HAP-1 (cell line): ENCODE data around the gene NTRK3.

Source experiments
- DNase-seq, 2 experiments: peaks; one replicate each; pipeline ENCODE4 v3.0.0-alpha.2; 2016 to 2020; ENCODE audit warnings: low spot score in 2 of 2
- H3K27me3 ChIP-seq: fragments of 250-450 bp; sonication (Bioruptor Pico); 2 replicates; pipeline ENCODE4 v1.5.1; 2020; ENCODE audit warnings: low read depth, mild to moderate bottlenecking, moderate library complexity
- H3K36me3 ChIP-seq: fragments of 250-450 bp; sonication (Bioruptor Pico); replicated peaks from 2 replicates; pipeline ENCODE4 v1.5.1; 2020; ENCODE audit warnings: mild to moderate bottlenecking
- H3K4me1 ChIP-seq: fragments of 250-450 bp; sonication (Bioruptor Pico); 2 replicates; pipeline ENCODE4 v1.5.1; 2020; ENCODE audit warnings: mild to moderate bottlenecking
- H3K4me3 ChIP-seq: fragments of 250-450 bp; sonication (Bioruptor Pico); 2 replicates; pipeline ENCODE4 v1.5.1; 2020; ENCODE audit warnings: mild to moderate bottlenecking, moderate library complexity
- H3K9me3 ChIP-seq: fragments of 250-450 bp; sonication (Bioruptor Pico); 2 replicates; pipeline ENCODE4 v1.5.1; 2020; ENCODE audit warnings: mild to moderate bottlenecking, moderate library complexity
- in situ Hi-C: fragments of 300-500 bp; cut with MboI; formaldehyde crosslinking; loops from 3 replicates; pipeline ENCODE4 v1.14.3; 2020; ENCODE audit warnings: low sequenced_read_pairs, inconsistent platforms, mixed read lengths

The NTRK3 gene

DNA sequence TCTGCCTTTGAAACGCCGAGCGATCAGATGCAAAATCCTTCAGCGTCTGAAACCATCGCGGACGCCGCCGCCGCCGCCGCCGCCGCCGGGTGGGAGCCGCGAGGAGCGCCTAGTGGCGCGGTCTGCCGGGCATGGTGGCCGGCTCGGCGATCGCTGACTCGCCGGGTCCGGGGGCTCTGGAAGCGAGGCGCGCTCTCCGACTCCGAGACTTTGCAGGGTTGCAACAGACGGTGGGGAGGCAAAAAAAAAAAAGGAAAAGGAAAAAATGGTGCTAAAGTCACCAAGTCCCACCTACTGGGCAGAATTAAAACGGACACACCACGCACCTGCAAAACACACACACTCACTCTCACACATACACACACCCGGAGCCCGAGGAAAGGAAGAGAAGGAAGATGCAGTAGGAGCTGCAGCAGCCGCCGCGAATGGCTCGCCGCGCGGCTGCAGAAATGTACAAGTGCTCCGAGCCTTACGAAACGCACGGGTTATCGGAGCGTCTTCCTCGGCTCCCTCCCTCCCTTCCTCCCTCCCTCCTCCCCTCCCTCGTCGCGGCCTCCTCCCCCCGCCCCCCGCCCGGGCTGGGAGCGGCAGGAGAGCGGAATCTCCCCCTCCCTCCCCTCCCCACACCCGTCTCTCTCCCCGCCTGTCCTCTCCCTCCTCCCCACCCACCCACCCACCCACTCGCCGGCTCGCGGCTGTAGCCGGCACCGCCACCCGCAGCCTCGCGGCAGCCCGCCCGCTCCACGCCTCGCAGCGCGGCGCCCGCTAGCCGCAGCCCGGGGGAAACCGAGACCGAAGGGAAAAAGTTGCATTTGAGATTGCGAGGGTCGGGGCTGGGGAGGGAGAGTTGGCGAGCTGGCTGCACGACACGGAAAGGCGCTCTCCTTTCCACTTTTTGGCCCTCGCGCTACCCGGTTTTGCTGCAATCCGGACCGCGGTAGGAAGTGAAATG is at the start of gene NTRK3:
Gene NTRK3, minus strand, starts transcription at position 461 of the 952 bp plus-strand sequence. CDS start 586 bp downstream, outside the sequence.
- Histone ChIP-seq H3K36me3 (no peaks in the 10 kb centered on the region), H3K4me1 (no peaks in the 10 kb centered on the region), H3K27me3 (peaks cover 79% of the 10 kb centered on the region), H3K4me3 (peak within 1 kb of the TSS; percentile 11), H3K9me3 (0 out of 2 replicates have a peak, but pooled peaks cover 2% of the 10 kb centered on the region)
- in situ Hi-C loops, result no loop called here
- DNase-seq, result peak in 1 of 2 experiments; percentile 34

DNA sequence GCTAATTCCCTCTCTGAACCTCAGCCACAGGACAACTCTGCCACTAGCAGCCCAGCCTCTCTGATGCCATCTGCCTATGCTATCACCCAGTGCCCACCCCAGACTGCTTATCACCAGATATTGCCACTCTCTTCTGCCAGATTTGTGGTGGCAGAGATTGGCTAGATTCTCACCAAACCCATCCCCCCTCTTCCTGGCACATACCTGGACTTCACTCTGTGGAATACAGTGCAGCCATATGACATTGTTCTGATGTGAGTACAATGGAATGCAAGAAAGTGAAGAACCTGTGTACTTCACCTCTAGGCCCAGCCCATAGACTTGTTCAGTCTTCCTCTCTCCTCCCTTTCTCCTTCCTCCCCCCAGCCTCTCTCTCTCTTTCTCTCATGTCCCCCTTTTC is 46.9 kb upstream of the NTRK3 start:
- no peaks in the 10 kb centered on the region for H3K36me3 ChIP-seq
- H3K27me3 ChIP-seq, result no peaks in the 10 kb centered on the region
- H3K9me3 ChIP-seq, result no peaks in the 10 kb centered on the region
- in situ Hi-C loops, result no loop called here
- DNase-seq, result no peak
- H3K4me1 ChIP-seq, result no peaks in the 10 kb centered on the region
- no peak overlapping the region for H3K4me3 ChIP-seq

DNA sequence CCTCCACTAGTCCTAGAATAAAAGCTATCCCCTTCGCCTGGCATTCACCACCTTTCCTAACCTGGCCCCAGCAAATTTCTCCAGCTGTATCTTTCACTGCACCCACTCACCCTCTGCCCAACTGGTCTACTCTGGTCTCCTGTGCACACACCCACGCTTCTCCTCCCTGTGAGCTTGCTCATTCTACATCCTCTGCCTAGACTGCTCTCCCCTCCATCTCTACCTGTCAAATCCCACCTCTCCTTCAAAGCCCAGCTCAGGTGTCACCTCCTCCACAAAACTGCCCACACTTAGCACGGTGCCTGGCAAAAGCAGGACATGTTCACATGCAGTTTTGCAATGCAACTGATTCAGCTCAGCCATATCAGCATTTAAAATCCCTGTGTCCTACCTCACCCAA is 45.8 kb upstream of the NTRK3 start:
- Histone ChIP-seq H3K9me3 (no peaks in the 10 kb centered on the region), H3K27me3 (no peaks in the 10 kb centered on the region), H3K4me3 (no peak overlapping the region), H3K4me1 (no peaks in the 10 kb centered on the region), H3K36me3 (no peaks in the 10 kb centered on the region)
- DNase-seq, result no peak
- in situ Hi-C loops, result no loop called here

DNA sequence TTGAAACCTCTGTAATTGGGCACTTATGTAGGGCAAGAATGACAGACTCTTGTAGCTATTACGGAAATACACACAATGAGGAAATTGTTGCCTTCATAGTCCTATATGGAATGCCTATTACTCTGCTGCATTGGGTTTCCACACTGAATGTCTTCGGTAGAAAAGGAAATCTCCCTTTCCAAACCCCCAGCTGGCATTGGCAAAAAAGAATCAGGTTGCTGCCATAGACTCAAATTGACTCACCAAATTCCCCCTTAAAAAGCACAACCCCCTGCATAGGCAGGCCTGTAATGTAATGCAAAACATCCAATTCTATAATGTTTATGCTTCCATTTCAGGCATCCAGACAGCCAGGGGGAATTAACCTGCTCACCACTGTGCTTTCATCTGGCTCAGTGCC is 44.8 kb upstream of the NTRK3 start:
- no peak for DNase-seq
- H3K27me3 ChIP-seq, result no peaks in the 10 kb centered on the region
- no peak overlapping the region for H3K4me3 ChIP-seq
- no peaks in the 10 kb centered on the region for H3K9me3 ChIP-seq
- H3K36me3 ChIP-seq, result no peaks in the 10 kb centered on the region
- H3K4me1 ChIP-seq, result no peaks in the 10 kb centered on the region
- in situ Hi-C loops, result no loop called here

DNA sequence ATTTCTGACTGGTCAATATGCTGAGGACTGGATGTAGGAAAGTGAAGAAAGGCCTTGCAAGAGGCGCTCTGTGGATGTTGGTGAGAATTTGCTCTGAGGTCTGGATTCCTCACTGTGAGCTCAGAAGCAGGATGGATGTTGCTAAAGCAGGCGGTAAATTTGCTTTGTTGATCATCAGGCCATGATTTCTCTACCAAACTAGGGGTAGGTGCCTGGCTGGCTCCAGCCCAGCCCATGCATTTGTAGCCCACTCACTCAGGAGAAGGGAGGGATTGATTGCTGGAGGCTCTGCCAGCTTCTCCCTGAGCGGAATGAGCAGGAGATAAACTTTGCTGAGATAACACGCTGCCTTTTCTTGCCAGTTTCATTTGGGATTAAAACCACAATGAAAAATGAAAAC is 44.3 kb upstream of the NTRK3 start:
- H3K9me3 ChIP-seq, result no peaks in the 10 kb centered on the region
- no peak overlapping the region for H3K4me3 ChIP-seq
- H3K27me3 ChIP-seq, result no peaks in the 10 kb centered on the region
- H3K36me3 ChIP-seq, result no peaks in the 10 kb centered on the region
- in situ Hi-C loops, result no loop called here
- H3K4me1 ChIP-seq, result no peaks in the 10 kb centered on the region
- no peak for DNase-seq

DNA sequence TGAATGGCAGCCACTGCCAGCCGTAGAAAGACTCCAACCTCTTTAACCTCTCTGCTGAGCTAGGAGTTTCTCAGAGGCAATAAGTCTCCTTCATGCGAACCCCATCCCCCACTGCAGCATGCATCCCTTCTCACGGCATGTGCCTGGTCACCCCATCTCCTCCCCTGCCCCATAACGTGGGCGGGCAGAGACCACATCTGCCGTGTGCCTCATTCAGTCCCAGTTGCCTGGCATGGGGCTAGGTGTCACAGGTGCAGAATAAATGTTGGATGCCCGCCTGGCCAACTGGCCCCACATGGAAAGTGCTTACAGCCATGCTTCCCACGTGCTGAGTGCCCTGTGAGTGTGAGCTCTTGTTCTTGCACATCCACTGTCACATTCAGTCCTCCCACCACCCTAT is 43.5 kb upstream of the NTRK3 start:
- Histone ChIP-seq H3K36me3 (no peaks in the 10 kb centered on the region), H3K9me3 (no peaks in the 10 kb centered on the region), H3K4me3 (no peak overlapping the region), H3K27me3 (no peaks in the 10 kb centered on the region), H3K4me1 (no peaks in the 10 kb centered on the region)
- DNase-seq, result no peak
- in situ Hi-C loops, result no loop called here

DNA sequence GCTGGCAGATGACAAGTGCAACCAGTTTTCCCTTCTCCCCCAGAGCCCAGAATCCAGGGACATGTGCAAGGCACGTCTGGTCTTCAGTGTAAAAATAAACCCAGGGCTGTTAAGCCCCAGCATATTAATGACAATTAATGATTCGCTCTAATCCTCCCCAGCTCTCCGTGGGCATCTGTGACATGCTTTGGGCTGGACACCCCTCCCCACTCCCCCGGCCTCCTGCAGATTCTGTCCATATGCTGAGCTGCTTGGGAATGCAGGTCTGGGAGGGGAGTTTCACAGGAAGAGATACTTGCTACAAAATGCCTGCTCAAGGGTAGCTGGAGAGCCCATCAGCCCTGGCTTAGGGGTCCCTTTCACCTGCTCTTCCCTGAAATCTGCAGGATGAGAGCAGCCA is 43.0 kb upstream of the NTRK3 start:
- no peaks in the 10 kb centered on the region for H3K9me3 ChIP-seq
- in situ Hi-C loops, result no loop called here
- no peaks in the 10 kb centered on the region for H3K36me3 ChIP-seq
- DNase-seq, result no peak
- H3K4me1 ChIP-seq, result no peaks in the 10 kb centered on the region
- H3K27me3 ChIP-seq, result no peaks in the 10 kb centered on the region
- H3K4me3 ChIP-seq, result no peak overlapping the region

DNA sequence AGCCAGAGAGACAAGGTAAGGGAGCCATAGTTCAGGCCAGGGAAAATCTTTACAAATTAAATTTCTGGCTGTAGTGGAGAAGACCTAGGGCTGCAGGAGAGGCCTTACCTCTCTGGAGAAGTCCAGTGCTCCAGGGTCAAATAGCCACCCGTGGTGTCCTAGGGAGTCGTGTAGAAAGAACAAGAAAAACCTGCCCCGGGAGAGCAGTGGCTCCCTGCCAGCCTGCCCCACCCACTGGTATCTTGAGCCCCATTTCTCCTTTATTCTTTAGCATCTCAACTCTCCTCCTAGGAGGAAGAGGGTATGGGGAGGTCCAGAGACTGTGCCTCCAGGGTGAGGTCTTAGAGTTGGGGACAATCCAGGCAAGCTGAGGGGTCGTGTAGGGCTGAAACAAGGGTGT is 32.1 kb upstream of the NTRK3 start:
- Histone ChIP-seq H3K4me1 (no peaks in the 10 kb centered on the region), H3K36me3 (no peaks in the 10 kb centered on the region), H3K4me3 (no peak overlapping the region), H3K9me3 (no peaks in the 10 kb centered on the region), H3K27me3 (peaks cover 4% of the 10 kb centered on the region)
- DNase-seq, result no peak
- in situ Hi-C loops, result no loop called here

DNA sequence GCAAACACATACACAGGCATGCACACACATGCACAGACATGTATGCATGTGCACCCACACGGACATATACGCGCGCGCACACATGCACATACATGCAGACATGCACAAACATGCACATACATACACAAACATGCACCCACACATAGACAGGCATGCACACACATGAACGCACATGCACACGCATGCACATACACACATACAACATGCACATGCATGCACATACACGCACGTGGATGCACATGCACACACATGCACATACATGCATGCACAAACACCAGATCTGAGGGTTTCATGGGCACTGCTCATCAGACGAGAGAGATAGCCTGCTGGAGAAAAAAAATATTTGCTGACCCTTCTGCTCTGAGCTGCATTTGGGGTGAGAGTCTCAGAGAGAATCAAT is 31.7 kb upstream of the NTRK3 start:
- H3K36me3 ChIP-seq, result no peaks in the 10 kb centered on the region
- H3K27me3 ChIP-seq, result peaks cover 6% of the 10 kb centered on the region
- DNase-seq, result no peak
- in situ Hi-C loops, result no loop called here
- no peak overlapping the region for H3K4me3 ChIP-seq
- H3K4me1 ChIP-seq, result no peaks in the 10 kb centered on the region
- H3K9me3 ChIP-seq, result no peaks in the 10 kb centered on the region

DNA sequence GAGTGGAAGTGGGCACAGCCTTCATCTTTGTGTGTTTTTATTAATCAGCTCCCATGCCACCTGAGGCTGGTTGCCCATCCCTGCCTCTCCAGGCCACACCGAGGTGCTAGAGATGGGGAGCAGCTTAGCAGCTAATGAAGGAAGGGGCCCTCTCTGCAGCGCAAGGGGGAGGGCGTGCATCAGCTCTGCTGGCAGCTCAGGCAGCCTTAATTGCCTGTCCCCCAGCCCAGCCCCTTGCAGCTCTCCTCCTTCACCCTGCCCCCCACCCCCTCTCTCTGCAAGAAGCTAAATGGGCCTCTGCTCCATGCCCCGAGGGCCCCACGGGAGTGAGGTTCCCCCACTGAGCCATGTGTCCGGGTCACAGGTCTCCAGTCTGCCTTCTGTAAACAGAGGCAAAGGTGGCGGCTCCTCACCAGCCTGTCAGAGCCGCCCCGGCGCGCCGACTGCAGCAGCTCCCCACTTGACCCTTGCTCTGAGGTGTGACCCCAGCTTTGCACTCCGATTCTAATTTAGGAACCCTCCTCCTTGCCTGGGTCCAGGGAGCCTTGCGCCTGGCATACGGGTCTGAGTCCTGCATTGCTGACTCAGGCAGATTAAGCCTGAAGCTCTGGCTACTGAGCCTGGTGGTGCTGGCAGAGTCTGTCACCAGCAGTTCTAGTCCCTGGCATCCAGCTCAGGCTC is 27.9 kb upstream of the NTRK3 start:
- no peaks in the 10 kb centered on the region for H3K36me3 ChIP-seq
- in situ Hi-C loops, result no loop called here
- no peak for DNase-seq
- H3K4me1 ChIP-seq, result no peaks in the 10 kb centered on the region
- H3K9me3 ChIP-seq, result no peaks in the 10 kb centered on the region
- no peak overlapping the region for H3K4me3 ChIP-seq
- H3K27me3 ChIP-seq, result peaks cover 11% of the 10 kb centered on the region

DNA sequence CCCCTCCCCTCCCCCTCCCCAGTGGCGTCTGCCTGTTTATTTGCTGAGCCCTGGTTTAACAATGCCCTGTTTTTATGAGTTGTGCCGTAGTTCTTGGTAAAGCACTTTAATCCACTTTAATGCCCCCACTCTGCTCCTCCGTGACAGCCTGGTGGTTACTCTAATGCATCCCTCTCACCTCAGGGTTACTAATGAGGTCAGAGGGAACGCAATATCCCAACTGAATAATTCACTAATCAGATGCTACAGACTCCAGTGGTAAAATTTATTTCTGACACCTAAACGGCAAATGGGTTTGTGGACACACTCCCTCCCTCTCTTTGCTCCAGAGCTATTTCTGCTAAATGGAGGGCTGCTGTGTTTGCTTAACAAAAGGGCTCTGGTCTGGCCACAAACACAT is 26.1 kb upstream of the NTRK3 start:
- Histone ChIP-seq H3K27me3 (peaks cover 9% of the 10 kb centered on the region), H3K36me3 (no peaks in the 10 kb centered on the region), H3K4me1 (no peaks in the 10 kb centered on the region), H3K4me3 (no peak overlapping the region), H3K9me3 (no peaks in the 10 kb centered on the region)
- in situ Hi-C loops, result no loop called here
- no peak for DNase-seq

DNA sequence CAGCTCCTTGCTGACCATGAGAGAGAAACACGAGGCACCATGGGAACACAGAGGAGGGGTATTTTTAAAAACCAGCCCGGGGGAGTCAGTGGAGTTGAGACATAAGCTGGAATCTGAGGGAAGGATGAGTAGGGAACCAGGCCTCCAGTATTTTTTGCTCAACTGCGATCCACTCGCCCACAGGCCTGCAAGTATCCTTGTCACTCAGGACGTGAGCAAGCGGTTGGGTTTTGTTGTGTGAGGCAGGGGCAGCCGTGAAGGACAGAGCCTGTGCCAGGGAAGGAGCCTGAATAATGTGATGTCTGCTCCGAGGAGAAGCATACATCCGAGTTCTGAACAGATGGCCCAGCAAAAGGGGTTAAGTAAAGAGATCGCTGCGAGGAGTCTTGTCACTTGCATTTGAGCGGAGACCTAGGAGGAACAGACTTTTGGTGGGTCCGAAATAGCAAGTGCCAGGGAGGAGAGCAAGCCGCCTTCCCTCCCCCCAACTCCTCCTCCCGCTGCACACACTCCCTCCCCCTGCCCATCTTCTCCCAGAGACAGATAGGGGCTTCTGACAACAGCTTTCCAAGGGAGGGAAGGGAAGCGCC is 20.4 kb upstream of the NTRK3 start:
- no peak for DNase-seq
- no peaks in the 10 kb centered on the region for H3K36me3 ChIP-seq
- no peak overlapping the region for H3K4me3 ChIP-seq
- in situ Hi-C loops, result no loop called here
- no peaks in the 10 kb centered on the region for H3K9me3 ChIP-seq
- no peaks in the 10 kb centered on the region for H3K4me1 ChIP-seq
- peaks cover 17% of the 10 kb centered on the region for H3K27me3 ChIP-seq

DNA sequence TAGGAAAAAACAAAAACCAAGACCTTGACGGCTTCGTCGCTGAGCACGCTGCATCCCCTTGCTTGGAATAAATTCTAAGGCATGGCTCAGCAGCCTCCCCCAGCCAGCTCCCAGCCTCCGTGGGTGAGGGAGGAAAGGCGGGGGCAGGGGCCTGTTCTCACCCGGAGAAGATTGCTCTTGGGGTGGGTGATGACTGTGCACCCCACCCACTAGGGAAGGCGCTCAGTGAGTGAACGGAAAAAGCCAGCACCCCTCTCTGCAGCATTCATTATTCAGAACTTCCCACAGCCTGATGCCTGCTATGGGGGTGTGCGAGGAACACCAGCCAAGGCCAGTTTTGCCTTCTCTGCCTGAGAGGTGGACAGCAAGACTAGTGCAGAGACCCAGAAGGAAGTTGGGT is 19.3 kb upstream of the NTRK3 start:
- Histone ChIP-seq H3K27me3 (peaks cover 16% of the 10 kb centered on the region), H3K4me1 (no peaks in the 10 kb centered on the region), H3K36me3 (no peaks in the 10 kb centered on the region), H3K9me3 (no peaks in the 10 kb centered on the region), H3K4me3 (no peak overlapping the region)
- DNase-seq, result no peak
- in situ Hi-C loops, result no loop called here
